Keratinocyte (primary cell): ENCODE data around the gene USP19. TPM values are rescaled to one million over a fixed set of nuclear protein-coding genes. Genes with fewer than 3 reads are reported as not detected.

Experiments used
- DNase-seq: peaks from one replicate; pipeline ENCODE4 v3.0.0-alpha.2; 2011; ENCODE audit warnings: low read depth, missing footprints, low spot score
- FAIRE-seq: peaks from 2 replicates; lab custom pipeline; 2011; peaks lifted over from hg19 to GRCh38; lab: Jason Lieb, UNC
- H2AFZ ChIP-seq: 2 replicates; pipeline ENCODE4 v1.6.0; 2012; ENCODE audit warnings: low read length, control low read depth, inconsistent platforms; ENCODE audit not compliant: control insufficient read depth
- H3K27ac ChIP-seq: 2 replicates; pipeline ENCODE4 v1.5.1; 2011; ENCODE audit warnings: low read length; ENCODE audit not compliant: control insufficient read depth, insufficient read depth
- H3K27me3 ChIP-seq: 3 replicates; pipeline ENCODE4 v1.6.0; 2011; ENCODE audit warnings: low read length; ENCODE audit not compliant: control insufficient read depth, insufficient read depth; ENCODE audit errors: extremely low read depth
- H3K36me3 ChIP-seq, 2 experiments: 2 replicates in 1 of 2; 3 replicates in 1 of 2; pipeline ENCODE4 v1.5.1; 2011; ENCODE audit warnings: low read length in 2 of 2, mild to moderate bottlenecking in 1 of 2; ENCODE audit not compliant: control insufficient read depth in 2 of 2, insufficient read depth in 2 of 2; ENCODE audit errors: extremely low read depth in 1 of 2
- H3K4me1 ChIP-seq: 3 replicates; pipeline ENCODE4 v1.5.1; 2011; ENCODE audit warnings: low read length; ENCODE audit not compliant: control insufficient read depth, insufficient read depth; ENCODE audit errors: extremely low read depth
- H3K4me2 ChIP-seq: 3 replicates; pipeline ENCODE4 v1.6.0; 2011; ENCODE audit warnings: low read depth, low read length; ENCODE audit not compliant: control insufficient read depth, insufficient read depth; ENCODE audit errors: extremely low read depth
- H3K4me3 ChIP-seq, 3 experiments: fragments of 200-600 bp in 1 of 3; sonication (generic) in 1 of 3; 2 replicates in 2 of 3; 3 replicates in 1 of 3; pipeline ENCODE4 v1.5.1; 2011 to 2016; ENCODE audit warnings: low read length in 3 of 3, mild to moderate bottlenecking in 3 of 3, control low read depth in 2 of 3, inconsistent platforms in 1 of 3, low read depth in 1 of 3, mixed read lengths in 1 of 3, mixed run types in 1 of 3, moderate library complexity in 1 of 3; ENCODE audit not compliant: control insufficient read depth in 2 of 3, insufficient read depth in 2 of 3; ENCODE audit errors: extremely low read depth in 1 of 3
- H3K79me2 ChIP-seq: 2 replicates; pipeline ENCODE4 v1.6.0; 2012; ENCODE audit warnings: low read length; ENCODE audit not compliant: control insufficient read depth, insufficient read depth
- H3K9ac ChIP-seq: 3 replicates; pipeline ENCODE4 v1.6.0; 2011; ENCODE audit warnings: low read length; ENCODE audit not compliant: control insufficient read depth, insufficient read depth; ENCODE audit errors: extremely low read depth
- H3K9me1 ChIP-seq: 3 replicates; pipeline ENCODE4 v1.6.0; 2011; ENCODE audit warnings: low read length; ENCODE audit not compliant: control insufficient read depth, insufficient read depth; ENCODE audit errors: extremely low read depth
- H3K9me3 ChIP-seq: 2 replicates; pipeline ENCODE4 v1.5.1; 2012; ENCODE audit warnings: low read depth, low read length; ENCODE audit not compliant: control insufficient read depth
- H4K20me1 ChIP-seq: 3 replicates; pipeline ENCODE4 v1.6.0; 2011; ENCODE audit warnings: low read length; ENCODE audit not compliant: control insufficient read depth, insufficient read depth; ENCODE audit errors: extremely low read depth
- CTCF ChIP-seq, 3 experiments: IDR thresholded peaks in 1 of 3; conservative IDR thresholded peaks in 1 of 3; optimal IDR thresholded peaks in 1 of 3; 2 replicates in 2 of 3; 3 replicates in 1 of 3; pipeline versions ENCODE3 to v1.5.1; 2011; ENCODE audit warnings: low read length in 3 of 3, mild to moderate bottlenecking in 3 of 3, moderate library complexity in 2 of 3, control low read depth in 1 of 3, inconsistent platforms in 1 of 3; ENCODE audit not compliant: insufficient read depth in 2 of 3; ENCODE audit errors: extremely low read depth in 1 of 3
- EZH2 ChIP-seq: IDR thresholded peaks from one replicate; pipeline ENCODE4 v1.6.1; 2012; ENCODE audit warnings: inconsistent platforms, mild to moderate bottlenecking, low read length, moderate library complexity
- dilution Hi-C: fragments of 300-500 bp; cut with MboI; formaldehyde crosslinking; loops from one replicate; pipeline ENCODE4 v1.7.0; 2020; ENCODE audit warnings: low sequenced_read_pairs; ENCODE audit not compliant: extremely low pct_ligation_motif_present
- polyA plus RNA-seq, 5 experiments: library from polyadenylated mRNA; depleted of rRNA in 3 of 5; stranded (reverse) in 3 of 5; stranded (forward) in 1 of 5; unstranded in 1 of 5; fragments of >200 nt; gene quantifications; 1 replicate in 1 of 5; 2 replicates in 3 of 5; 3 replicates in 1 of 5; pipeline versions ENCODE4 v1.2.1 to v1.2.3, GENCODE V29; 2011 to 2012; ENCODE audit warnings: missing spikeins in 2 of 5, low read depth in 1 of 5, low replicate concordance in 1 of 5

The USP19 gene
- polyA plus RNA-seq, 1 donor (not counting 4 experiments of a cell fraction or from before 2014, with no cell fraction given), result 23.1 TPM

DNA sequence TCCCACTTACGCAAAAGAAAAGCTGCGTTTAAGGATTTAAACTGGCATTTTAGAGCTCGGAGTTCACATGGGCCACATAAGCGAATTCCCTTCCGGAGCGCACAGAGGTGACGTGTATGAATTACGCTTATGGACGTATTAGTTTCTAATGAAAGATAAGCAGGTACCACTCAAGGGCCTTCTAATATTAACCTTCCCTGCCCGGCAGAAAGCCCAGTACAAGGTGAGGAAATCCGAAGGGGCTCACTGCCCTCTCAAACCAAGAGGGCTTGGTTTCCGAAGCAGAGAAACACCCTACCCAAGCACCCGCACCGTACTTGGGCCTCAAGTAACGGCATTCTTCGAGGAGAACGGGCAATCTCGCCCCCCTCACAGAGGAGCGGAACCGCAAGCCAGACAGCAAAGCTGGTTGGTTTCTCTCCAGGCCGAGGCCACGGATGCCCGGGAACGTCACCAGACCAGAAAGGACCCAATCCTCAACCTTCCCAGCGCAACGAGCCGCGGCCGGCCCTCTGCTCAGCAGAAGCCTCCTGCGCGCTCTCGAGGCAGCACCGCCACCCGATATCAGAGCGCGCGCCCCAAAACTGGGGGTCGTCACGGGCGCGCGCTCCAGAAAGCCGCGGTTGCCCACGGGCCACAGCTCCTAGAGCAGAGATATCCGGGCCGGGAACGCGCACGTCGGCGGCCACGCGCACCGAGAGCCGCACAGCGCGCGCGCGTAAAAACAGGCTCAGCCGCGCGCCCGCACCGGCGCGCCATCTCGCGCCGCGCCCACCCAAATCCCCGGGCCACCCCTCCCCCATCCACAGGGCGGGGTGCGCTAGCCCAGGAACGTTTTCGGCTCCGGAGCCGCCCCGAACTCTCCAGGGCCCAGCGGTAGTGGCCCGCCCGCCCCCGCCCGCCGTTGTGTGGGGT lies 27.4 kb downstream of the USP19 start:
- Histone ChIP-seq H3K9me3 (no peaks in the 10 kb centered on the region), H3K9ac (peak overlapping the region; percentile 94), H3K79me2 (peaks cover 51% of the 10 kb centered on the region), H3K36me3 (peaks cover 9 to 19% of the 10 kb centered on the region in 2 experiments), H4K20me1 (no peaks in the 10 kb centered on the region), H3K4me2 (peak overlapping the region; percentile 92), H3K27ac (peak overlapping the region; percentile 86), H3K4me1 (peaks cover 13% of the 10 kb centered on the region), H3K4me3 (peak overlapping the region; percentile 58 to 96 (median 80)), H3K27me3 (no peaks in the 10 kb centered on the region), H2AFZ (peak overlapping the region; percentile 1), H3K9me1 (no peaks in the 10 kb centered on the region)
- dilution Hi-C loops, result no loop called here
- DNase-seq (peak; percentile 45), FAIRE-seq (no peak)
- TF ChIP-seq EZH2, result no peak
- no peak for TF ChIP-seq CTCF (optimal IDR thresholded peaks at IDR 0.05 in 1 of 3, IDR thresholded peaks at IDR 0.05 in 1 of 3, conservative IDR thresholded peaks at IDR 0.05 in 1 of 3; ENCODE audit: extremely low read depth in 1 of 3, insufficient read depth in 2 of 3, low read length in 3 of 3)

DNA sequence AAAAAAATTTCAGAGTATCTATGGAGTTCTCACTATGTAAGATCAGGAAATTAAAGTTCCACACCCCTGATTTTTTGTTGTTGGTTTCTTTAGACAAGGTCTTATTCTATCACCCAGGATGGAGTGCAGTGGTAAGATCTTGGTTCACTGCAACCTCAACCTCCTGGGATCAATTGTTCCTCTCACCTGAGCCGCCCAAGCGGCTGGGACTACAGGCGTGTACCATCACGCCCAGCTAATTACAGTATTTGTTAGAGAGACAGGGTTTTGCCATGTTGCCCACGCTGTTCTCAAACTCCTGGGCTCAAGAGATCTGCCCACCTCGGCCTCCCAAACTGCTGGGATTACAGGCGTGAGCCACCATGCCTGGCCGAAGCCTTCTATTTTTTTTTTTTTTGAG lies 39.2 kb downstream of the USP19 start:
- FAIRE-seq (no peak), DNase-seq (no peak)
- dilution Hi-C loops, result no loop called here
- Histone ChIP-seq H3K4me1 (peaks cover 9% of the 10 kb centered on the region), H3K9me1 (no peaks in the 10 kb centered on the region), H3K36me3 (peaks cover 5% of the 10 kb centered on the region in 2 experiments), H3K27me3 (no peaks in the 10 kb centered on the region), H3K4me2 (peak overlapping the region; percentile 27), H3K9ac (peak overlapping the region; percentile 9), H3K27ac (no peak overlapping the region), H4K20me1 (no peaks in the 10 kb centered on the region), H3K79me2 (peaks cover 87% of the 10 kb centered on the region), H3K9me3 (no peaks in the 10 kb centered on the region), H2AFZ (no peak overlapping the region), H3K4me3 (no peak overlapping the region)
- TF ChIP-seq CTCF (optimal IDR thresholded peaks at IDR 0.05 in 1 of 3, IDR thresholded peaks at IDR 0.05 in 1 of 3, conservative IDR thresholded peaks at IDR 0.05 in 1 of 3; ENCODE audit: extremely low read depth in 1 of 3, insufficient read depth in 2 of 3, low read length in 3 of 3), result no peak
- no peak for TF ChIP-seq EZH2
